CD14-positive monocyte (primary cell): ENCODE data around the gene FBXO22. TPM values are rescaled to one million over a fixed set of nuclear protein-coding genes. Genes with fewer than 3 reads are reported as not detected.

Experiments
- DNase-seq, 3 donors: peaks; one replicate each; pipeline ENCODE4 v3.0.0-alpha.2; 2011 to 2022
- H2AFZ ChIP-seq: 2 replicates; pipeline ENCODE4 v1.6.0; 2012; ENCODE audit warnings: mild to moderate bottlenecking, low read depth, low read length, inconsistent platforms; ENCODE audit not compliant: insufficient read depth, poor library complexity, severe bottlenecking
- H3K27ac ChIP-seq, 2 donors: 1 replicate in 1 of 2; 2 replicates in 1 of 2; pipeline ENCODE4 v1.5.1; 2012 to 2013; ENCODE audit warnings: low read length in 2 of 2, control low read depth in 1 of 2, inconsistent platforms in 1 of 2, low read depth in 1 of 2, mild to moderate bottlenecking in 1 of 2
- H3K27me3 ChIP-seq, 2 donors: one replicate each; pipeline versions ENCODE4 v1.6.0 to v1.6.1; 2011 to 2013; ENCODE audit warnings: low read length in 2 of 2; ENCODE audit not compliant: control insufficient read depth in 2 of 2, insufficient read depth in 2 of 2
- H3K36me3 ChIP-seq, 2 donors: replicated peaks in 1 of 2; 1 replicate in 1 of 2; 2 replicates in 1 of 2; pipeline versions ENCODE4 v1.5.1 to v1.6.1; 2012 to 2013; ENCODE audit warnings: low read length in 2 of 2, control low read depth in 1 of 2, inconsistent platforms in 1 of 2, mild to moderate bottlenecking in 1 of 2; ENCODE audit not compliant: insufficient read depth in 2 of 2, control insufficient read depth in 1 of 2
- H3K4me1 ChIP-seq, 2 donors: 1 replicate in 1 of 2; 2 replicates in 1 of 2; pipeline versions ENCODE4 v1.5.1 to v1.6.1; 2012 to 2013; ENCODE audit warnings: low read length in 2 of 2, control low read depth in 1 of 2, inconsistent platforms in 1 of 2, mild to moderate bottlenecking in 1 of 2, moderate library complexity in 1 of 2; ENCODE audit not compliant: insufficient read depth in 2 of 2, control insufficient read depth in 1 of 2
- H3K4me2 ChIP-seq: replicated peaks from 2 replicates; pipeline ENCODE3; 2012; ENCODE audit warnings: low read length, moderate library complexity, mild to moderate bottlenecking; ENCODE audit not compliant: poor library complexity, severe bottlenecking; ENCODE audit errors: extremely low read depth
- H3K4me3 ChIP-seq, 3 experiments: fragments of 200-600 bp in 1 of 3; sonication (generic) in 1 of 3; replicated peaks in 1 of 3; 1 replicate in 2 of 3; 2 replicates in 1 of 3; pipeline ENCODE4 v1.5.1; 2011 to 2013; ENCODE audit warnings: low read length in 3 of 3, mild to moderate bottlenecking in 3 of 3, control low read depth in 2 of 3, low read depth in 2 of 3, inconsistent platforms in 1 of 3, moderate library complexity in 1 of 3
- H3K79me2 ChIP-seq: 2 replicates; pipeline ENCODE4 v1.6.0; 2012; ENCODE audit warnings: mild to moderate bottlenecking, control low read depth, inconsistent platforms, low read length, moderate library complexity; ENCODE audit not compliant: insufficient read depth
- H3K9ac ChIP-seq: 2 replicates; pipeline ENCODE4 v1.6.0; 2017; ENCODE audit warnings: low read length, mild to moderate bottlenecking; ENCODE audit not compliant: insufficient read depth, poor library complexity, severe bottlenecking
- H3K9me3 ChIP-seq, 2 donors: replicated peaks in 1 of 2; 1 replicate in 1 of 2; 2 replicates in 1 of 2; pipeline versions ENCODE4 v1.5.1 to v1.6.1; 2012 to 2013; ENCODE audit warnings: low read length in 2 of 2, control low read depth in 1 of 2; ENCODE audit not compliant: control insufficient read depth in 1 of 2, insufficient read depth in 1 of 2
- H4K20me1 ChIP-seq: 2 replicates; pipeline ENCODE4 v1.6.0; 2012; ENCODE audit warnings: mild to moderate bottlenecking, low read length, control low read depth, moderate library complexity; ENCODE audit not compliant: insufficient read depth
- H3K27ac Mint-ChIP-seq, 7 donors: one replicate each; pipeline ENCODE4 v1.8.0; 2020; ENCODE audit warnings: mild to moderate bottlenecking in 7 of 7, mixed read lengths in 7 of 7, moderate library complexity in 6 of 7, inconsistent platforms in 2 of 7
- H3K27me3 Mint-ChIP-seq, 3 donors: one replicate each; pipeline ENCODE4 v1.8.0; 2021 to 2022; ENCODE audit warnings: low read depth in 3 of 3, mild to moderate bottlenecking in 3 of 3, mixed read lengths in 3 of 3, moderate library complexity in 3 of 3, inconsistent platforms in 1 of 3
- H3K36me3 Mint-ChIP-seq, 2 donors: one replicate each; pipeline ENCODE4 v1.8.0; 2020; ENCODE audit warnings: mixed read lengths in 2 of 2, inconsistent platforms in 1 of 2, mild to moderate bottlenecking in 1 of 2
- H3K4me1 Mint-ChIP-seq: one replicate; pipeline ENCODE4 v1.8.0; 2020; ENCODE audit warnings: mild to moderate bottlenecking, mixed read lengths
- H3K4me3 Mint-ChIP-seq, 2 donors: one replicate each; pipeline ENCODE4 v1.8.0; 2020; ENCODE audit warnings: mild to moderate bottlenecking in 2 of 2, mixed read lengths in 2 of 2, moderate library complexity in 1 of 2
- H3K9me3 Mint-ChIP-seq, 7 donors: one replicate each; pipeline ENCODE4 v1.8.0; 2020 to 2022; ENCODE audit warnings: mixed read lengths in 7 of 7, mild to moderate bottlenecking in 6 of 7, moderate library complexity in 6 of 7, inconsistent platforms in 2 of 7
- WGBS: methylation state at CpG from one replicate; pipeline ENCODE4 v1.1.5; 2013; ENCODE audit warnings: missing lambda C conversion rate; ENCODE audit not compliant: insufficient coverage; 5-methylcytosine and 5-hydroxymethylcytosine counted together
- intact Hi-C, 2 donors: fragments of 100-400 bp; cut with micrococcal nuclease; formaldehyde crosslinking; loops; one replicate each; pipeline versions ENCODE4 v1.15.0 to v1.15.1; 2023
- polyA plus RNA-seq, 3 donors: library from polyadenylated mRNA; depleted of rRNA in 1 of 3; unstranded in 2 of 3; stranded (reverse) in 1 of 3; fragments of 300-500 nt in 2 of 3; fragments of >200 nt in 1 of 3; fragmentation: Illumina TruSeq in 2 of 3; gene quantifications; 1 replicate in 2 of 3; 2 replicates in 1 of 3; pipeline ENCODE4 v1.2.3, GENCODE V29; 2012 to 2021
- TF ChIP-seq, protein P1 (sequence below): fragments of 200-600 bp; IDR thresholded peaks from one replicate; pipeline ENCODE4 v1.8.0; 2022; ENCODE audit warnings: antibody characterized with exemption, mild to moderate bottlenecking

Gene FBXO22
- polyA plus RNA-seq, 3 donors = 4.2 to 12.8 (median 12.3) TPM

DNA sequence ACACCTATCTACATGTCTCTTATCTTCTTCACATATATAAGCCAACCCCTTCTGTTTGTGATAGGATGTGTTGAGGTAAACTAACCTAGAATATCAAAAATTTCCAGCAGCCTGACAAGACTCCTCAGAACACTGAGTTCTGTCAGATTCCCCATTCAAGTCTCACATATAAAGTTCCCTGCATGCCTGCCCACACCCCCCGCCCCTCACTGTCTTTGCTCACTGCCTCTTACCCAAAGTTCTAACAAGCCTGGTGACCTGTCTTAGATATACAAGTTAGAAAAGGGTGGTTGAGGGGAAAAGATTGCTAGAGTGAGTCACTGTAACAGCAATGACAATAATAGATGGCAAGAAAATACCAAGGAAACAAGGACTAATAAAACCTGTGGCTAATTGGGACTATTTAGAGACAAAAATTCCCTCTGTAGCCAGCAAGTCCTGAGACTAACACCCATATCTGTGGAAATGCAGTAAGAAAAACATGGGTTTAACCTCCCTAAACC is 40.1 kb downstream of the FBXO22 start:
- Mint-ChIP-seq H3K27me3 (no peaks in the 10 kb centered on the region), H3K36me3 (peaks cover 8 to 9% of the 10 kb centered on the region in 2 donors), H3K4me1 (peaks cover 27% of the 10 kb centered on the region), H3K27ac (no peak overlapping the region), H3K9me3 (peaks cover 0 to 5% (median 2%) of the 10 kb centered on the region in 7 donors), H3K4me3 (no peak overlapping the region)
- H3K4me1 ChIP-seq = peaks cover 6 to 14% of the 10 kb centered on the region in 2 donors
- H3K9ac ChIP-seq = no peak overlapping the region
- H3K27ac ChIP-seq = no peak overlapping the region
- no peak overlapping the region for H3K4me2 ChIP-seq
- H3K9me3 ChIP-seq = no peaks in the 10 kb centered on the region
- H3K27me3 ChIP-seq = no peaks in the 10 kb centered on the region
- DNase-seq = no peak
- TF ChIP-seq, protein P1, sequence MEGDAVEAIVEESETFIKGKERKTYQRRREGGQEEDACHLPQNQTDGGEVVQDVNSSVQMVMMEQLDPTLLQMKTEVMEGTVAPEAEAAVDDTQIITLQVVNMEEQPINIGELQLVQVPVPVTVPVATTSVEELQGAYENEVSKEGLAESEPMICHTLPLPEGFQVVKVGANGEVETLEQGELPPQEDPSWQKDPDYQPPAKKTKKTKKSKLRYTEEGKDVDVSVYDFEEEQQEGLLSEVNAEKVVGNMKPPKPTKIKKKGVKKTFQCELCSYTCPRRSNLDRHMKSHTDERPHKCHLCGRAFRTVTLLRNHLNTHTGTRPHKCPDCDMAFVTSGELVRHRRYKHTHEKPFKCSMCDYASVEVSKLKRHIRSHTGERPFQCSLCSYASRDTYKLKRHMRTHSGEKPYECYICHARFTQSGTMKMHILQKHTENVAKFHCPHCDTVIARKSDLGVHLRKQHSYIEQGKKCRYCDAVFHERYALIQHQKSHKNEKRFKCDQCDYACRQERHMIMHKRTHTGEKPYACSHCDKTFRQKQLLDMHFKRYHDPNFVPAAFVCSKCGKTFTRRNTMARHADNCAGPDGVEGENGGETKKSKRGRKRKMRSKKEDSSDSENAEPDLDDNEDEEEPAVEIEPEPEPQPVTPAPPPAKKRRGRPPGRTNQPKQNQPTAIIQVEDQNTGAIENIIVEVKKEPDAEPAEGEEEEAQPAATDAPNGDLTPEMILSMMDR = no peak
- no peak overlapping the region for H3K4me3 ChIP-seq
- no CpG with 5 or more reads among the region's 1 CpG for WGBS
- no peaks in the 10 kb centered on the region for H4K20me1 ChIP-seq
- no peak overlapping the region for H2AFZ ChIP-seq
- peaks cover 0 to 6% of the 10 kb centered on the region in 2 donors for H3K36me3 ChIP-seq
- intact Hi-C loops = no loop called here
- no peaks in the 10 kb centered on the region for H3K79me2 ChIP-seq

DNA sequence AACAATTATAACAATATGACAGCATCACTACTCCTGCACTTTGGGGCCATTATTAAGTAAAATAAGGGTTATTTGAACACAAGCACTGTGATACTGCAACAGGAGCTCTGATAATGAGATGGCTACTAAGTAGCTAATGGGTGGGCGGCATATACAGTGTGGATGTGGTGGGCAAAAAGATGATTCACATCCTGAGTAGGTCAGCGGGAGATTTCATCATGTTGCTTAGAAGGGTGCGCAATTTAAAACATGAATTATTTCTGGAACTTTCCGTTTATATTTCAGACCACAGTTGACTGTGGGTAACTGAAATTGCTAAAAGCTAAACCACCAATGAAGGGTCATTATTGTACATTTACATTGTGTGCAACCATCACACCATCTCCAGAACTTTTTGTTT is 42.3 kb downstream of the FBXO22 start:
- Histone ChIP-seq H3K9ac (no peak overlapping the region), H2AFZ (peak overlapping the region; percentile 3), H3K9me3 (no peaks in the 10 kb centered on the region), H3K79me2 (no peaks in the 10 kb centered on the region), H3K36me3 (no peaks in the 10 kb centered on the region), H3K4me1 (peaks cover 6 to 14% of the 10 kb centered on the region in 2 donors), H3K27me3 (no peaks in the 10 kb centered on the region), H3K4me2 (peak overlapping the region; percentile 26), H4K20me1 (no peaks in the 10 kb centered on the region), H3K4me3 (peak overlapping the region in 1 of 3 experiments; percentile 34), H3K27ac (no peak overlapping the region)
- whole genome bisulfite sequencing = no CpG with 5 or more reads among the region's 4 CpGs
- no peaks in the 10 kb centered on the region for H3K27me3 Mint-ChIP-seq
- DNase-seq = peak in 1 of 3 donors; percentile 5
- TF ChIP-seq, protein P1 = no peak
- no peaks in the 10 kb centered on the region for H3K36me3 Mint-ChIP-seq
- H3K27ac Mint-ChIP-seq = no peak overlapping the region
- peak overlapping the region; percentile 31 to 74 for H3K4me3 Mint-ChIP-seq
- peaks cover 0 to 5% (median 2%) of the 10 kb centered on the region in 7 donors for H3K9me3 Mint-ChIP-seq
- peaks cover 29% of the 10 kb centered on the region for H3K4me1 Mint-ChIP-seq
- intact Hi-C loops = no loop called here
